ENCODE measurements around the gene LGALS9C.
"Not testable (repeated sequence)": the region's sequence is repeated elsewhere in the genome, so short reads cannot be mapped to it uniquely, and the experiment has no call there.

- TF ChIP-seq CREB5 (CRISPR knock-in tag; IDR thresholded peaks at IDR 0.05; ENCODE audit: low read depth); ARNTL (CRISPR knock-in tag; IDR thresholded peaks at IDR 0.05; ENCODE audit: borderline replicate concordance, low read depth): not testable (repeated sequence)
These were observed 11.0 kb downstream of the LGALS9C start for GRCh38 chr17:18487633-18488032.

All from SK-N-SH treated with all-trans-retinoic acid at 6 μM for 48 hours (cell line).